Type B pancreatic cell (in vitro differentiated cells): ENCODE data around the gene BBS7. TPM values are rescaled to one million over a fixed set of nuclear protein-coding genes. Genes with fewer than 3 reads are reported as not detected.

Source experiments
- DNase-seq: peaks from one replicate; pipeline ENCODE4 v3.0.0; 2021; ENCODE audit warnings: mixed read lengths; ENCODE audit not compliant: unreplicated experiment; ENCODE audit errors: extremely low spot score
- H3K27ac Mint-ChIP-seq: 2 replicates; pipeline ENCODE4 v1.8.0; 2021; ENCODE audit warnings: mild to moderate bottlenecking, mixed read lengths
- H3K27me3 Mint-ChIP-seq: 2 replicates; pipeline ENCODE4 v1.8.0; 2021; ENCODE audit warnings: mixed read lengths
- H3K36me3 Mint-ChIP-seq: 2 replicates; pipeline ENCODE4 v1.8.0; 2021; ENCODE audit warnings: mixed read lengths
- H3K4me1 Mint-ChIP-seq: one replicate; pipeline ENCODE4 v1.8.0; 2021; ENCODE audit warnings: mixed read lengths; ENCODE audit not compliant: unreplicated experiment
- H3K4me3 Mint-ChIP-seq: 2 replicates; pipeline ENCODE4 v1.8.0; 2021; ENCODE audit warnings: mild to moderate bottlenecking, mixed read lengths
- H3K9me3 Mint-ChIP-seq: 2 replicates; pipeline ENCODE4 v1.8.0; 2021; ENCODE audit warnings: mixed read lengths
- CTCF ChIP-seq: fragments of 200-600 bp; sonication (generic); conservative IDR thresholded peaks from 2 replicates; pipeline ENCODE4 v1.5.0; 2021; ENCODE audit warnings: antibody characterized with exemption, mild to moderate bottlenecking
- total RNA-seq: library from RNA; stranded (reverse); gene quantifications from 2 replicates; pipeline ENCODE4 v1.2.1, GENCODE V29; 2021; ENCODE audit warnings: low replicate concordance

BBS7 gene
- total RNA-seq, 1 donor from 2014 or later, result 26.0 TPM

GRCh38 chr4:121778991-121779628, 91.2 kb downstream of the BBS7 start:
- no peak overlapping the region for H3K4me3 Mint-ChIP-seq
- no peak overlapping the region for H3K27ac Mint-ChIP-seq
- no peaks in the 10 kb centered on the region for H3K4me1 Mint-ChIP-seq
- H3K27me3 Mint-ChIP-seq, result peaks cover 40% of the 10 kb centered on the region
- H3K9me3 Mint-ChIP-seq, result no peaks in the 10 kb centered on the region
- DNase-seq, result no peak
- no peak for TF ChIP-seq CTCF
- H3K36me3 Mint-ChIP-seq, result no peaks in the 10 kb centered on the region

- no peak overlapping the region for H3K27ac Mint-ChIP-seq
- no peak for TF ChIP-seq CTCF
- no peaks in the 10 kb centered on the region for H3K9me3 Mint-ChIP-seq
- H3K27me3 Mint-ChIP-seq, result peaks cover 39% of the 10 kb centered on the region
- H3K4me1 Mint-ChIP-seq, result no peaks in the 10 kb centered on the region
- no peak overlapping the region for H3K4me3 Mint-ChIP-seq
- no peak for DNase-seq
- H3K36me3 Mint-ChIP-seq, result no peaks in the 10 kb centered on the region
These were observed 92.6 kb downstream of the BBS7 start for GRCh38 chr4:121777625-121778024.

- no peaks in the 10 kb centered on the region for H3K4me1 Mint-ChIP-seq
These were observed 93.5 kb downstream of the BBS7 start for GRCh38 chr4:121776610-121777401.

More at GRCh38 chr4:121776610-121777401, 93.5 kb downstream of the BBS7 start:
- no peak overlapping the region for H3K4me3 Mint-ChIP-seq
- H3K27me3 Mint-ChIP-seq, result peaks cover 44% of the 10 kb centered on the region
- no peak overlapping the region for H3K27ac Mint-ChIP-seq
- H3K9me3 Mint-ChIP-seq, result no peaks in the 10 kb centered on the region
- no peaks in the 10 kb centered on the region for H3K36me3 Mint-ChIP-seq
- DNase-seq, result no peak
- no peak for TF ChIP-seq CTCF

Other genes with a start within 250 kb of the BBS7 start
- gene ANXA5, start 173.5 kb downstream of the BBS7 start, total RNA-seq, result 175 and 245 TPM in 2 replicates
- 0.60 and 1.4 TPM in 2 replicates for gene SMIM43, start 105.3 kb downstream of the BBS7 start, total RNA-seq
- 20.9 and 38.4 TPM in 2 replicates for gene EXOSC9, start 69.2 kb downstream of the BBS7 start, total RNA-seq
- gene CCNA2, start 46.6 kb downstream of the BBS7 start, total RNA-seq, result 22.6 and 48.1 TPM in 2 replicates
- 0.45 and 1.0 TPM in 2 replicates for gene TRPC3, start 81.6 kb upstream of the BBS7 start, total RNA-seq